NK-92 (cell line): ENCODE measurements around the gene UBAC2.
"Not testable (repeated sequence)": the region's sequence is repeated elsewhere in the genome, so short reads cannot be mapped to it uniquely, and the experiment has no call there.

Source experiments
- DNase-seq: peaks from one replicate; lab custom pipeline; 2025; ENCODE audit not compliant: unreplicated experiment; lab: John Stamatoyannopoulos, UW

UBAC2 gene

DNA sequence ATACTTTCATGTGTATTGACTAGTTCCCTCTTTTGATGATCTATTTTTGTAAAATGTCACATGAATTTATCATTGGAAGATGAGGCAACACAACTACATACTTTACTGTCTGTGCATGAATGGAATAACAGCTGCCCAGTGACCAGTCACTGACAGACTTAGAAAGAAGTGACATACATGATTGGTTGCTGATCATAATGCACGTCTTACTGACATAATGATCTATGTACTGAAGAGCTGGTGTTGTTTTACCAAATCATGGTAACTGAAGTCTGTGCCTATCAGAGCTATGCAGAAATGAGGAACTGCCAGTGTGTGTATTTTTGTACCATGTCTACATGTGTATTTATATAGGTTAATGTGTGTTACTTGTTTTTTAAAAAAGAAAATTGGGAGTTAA is 31.1 kb downstream of the UBAC2 start:
- no peak for DNase-seq

DNA sequence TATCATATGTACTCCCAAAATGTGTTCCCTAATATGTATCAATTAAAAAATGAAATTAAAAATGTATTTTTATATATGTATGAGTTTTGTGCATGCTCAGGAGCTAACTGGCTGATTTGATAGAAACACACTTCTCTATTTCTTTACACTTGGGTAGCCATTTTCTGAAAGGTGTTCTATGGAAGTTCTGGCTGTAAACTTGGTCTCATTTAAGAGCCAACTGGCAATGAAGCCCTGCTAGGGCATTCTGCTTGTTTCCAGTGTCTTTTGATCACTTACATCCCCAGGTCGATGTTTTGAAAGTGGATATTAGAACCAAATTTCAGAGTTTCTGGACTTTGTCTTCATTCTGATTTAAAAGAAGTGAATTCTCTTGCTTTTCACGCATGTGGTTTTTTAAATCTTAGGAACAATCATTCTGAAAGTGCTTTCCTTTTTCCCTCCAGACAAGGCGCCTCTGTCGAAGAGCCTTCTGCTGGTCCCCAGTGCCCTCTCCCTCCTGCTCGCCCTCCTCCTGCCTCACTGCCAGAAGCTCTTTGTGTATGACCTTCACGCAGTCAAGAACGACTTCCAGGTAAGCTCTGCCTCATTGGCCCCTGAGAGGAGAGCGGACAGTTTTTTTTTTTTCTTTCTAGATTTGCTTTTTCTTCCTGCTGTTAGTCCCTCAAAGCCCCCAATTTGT is 37.5 kb downstream of the UBAC2 start:
- DNase-seq, result no peak

DNA sequence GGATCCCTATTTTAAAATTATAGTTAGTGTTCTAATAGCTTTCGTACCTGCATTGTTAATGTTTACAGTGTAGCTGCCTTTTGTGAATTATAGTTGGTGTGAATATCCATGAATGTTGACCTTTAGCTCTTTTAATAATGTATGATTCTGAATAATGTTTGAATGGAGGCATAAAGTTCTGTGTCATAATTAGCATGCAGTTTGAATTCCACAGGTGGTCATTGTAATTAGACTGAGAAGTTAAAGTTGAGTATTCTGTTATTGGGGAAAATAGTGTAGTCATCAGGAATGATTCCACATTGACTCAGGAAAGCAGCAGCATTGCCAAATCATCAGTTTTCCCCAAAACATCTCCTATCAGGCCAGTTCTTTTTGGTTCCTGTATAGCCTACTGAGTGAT is 45.4 kb downstream of the UBAC2 start:
- no peak for DNase-seq

DNA sequence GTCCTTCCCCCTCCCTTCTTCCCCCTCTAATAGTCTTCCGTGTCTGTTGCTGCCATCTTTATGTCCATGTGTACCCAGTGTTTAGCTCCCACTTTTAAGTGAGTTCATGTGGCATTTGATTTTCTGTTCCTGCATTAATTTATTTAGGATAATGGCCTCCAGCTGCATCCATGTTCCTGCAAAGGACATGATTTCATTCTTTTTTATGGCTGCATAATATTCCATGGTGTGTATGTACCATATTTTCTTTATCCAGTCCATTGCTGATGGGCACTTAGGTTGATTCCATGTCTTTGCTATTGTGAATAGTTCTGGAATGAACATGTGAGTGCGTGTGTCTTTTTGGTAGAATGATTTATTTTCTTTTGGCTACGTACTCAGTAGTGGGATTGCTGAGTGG is 48.5 kb downstream of the UBAC2 start:
- DNase-seq, result not testable (repeated sequence)

DNA sequence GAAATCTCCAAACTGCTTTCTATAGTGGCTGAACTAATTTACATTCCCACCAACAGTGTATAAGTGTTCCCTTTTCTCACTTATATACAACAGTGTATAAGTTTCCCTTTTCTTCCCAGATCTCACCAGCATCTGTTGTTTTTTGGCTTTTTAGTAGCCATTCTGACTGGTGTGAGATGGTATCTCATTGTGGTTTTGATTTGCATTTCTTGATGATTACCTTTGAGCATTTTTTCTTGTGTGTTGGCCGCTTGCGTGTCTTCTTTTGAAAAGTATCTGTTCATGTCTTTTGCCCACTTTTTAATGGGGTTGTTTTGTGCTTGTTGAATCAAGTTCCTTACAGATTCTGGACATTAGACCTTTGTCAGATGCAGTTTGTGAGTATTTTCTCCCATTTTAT is 49.0 kb downstream of the UBAC2 start:
- DNase-seq, result not testable (repeated sequence)

DNA sequence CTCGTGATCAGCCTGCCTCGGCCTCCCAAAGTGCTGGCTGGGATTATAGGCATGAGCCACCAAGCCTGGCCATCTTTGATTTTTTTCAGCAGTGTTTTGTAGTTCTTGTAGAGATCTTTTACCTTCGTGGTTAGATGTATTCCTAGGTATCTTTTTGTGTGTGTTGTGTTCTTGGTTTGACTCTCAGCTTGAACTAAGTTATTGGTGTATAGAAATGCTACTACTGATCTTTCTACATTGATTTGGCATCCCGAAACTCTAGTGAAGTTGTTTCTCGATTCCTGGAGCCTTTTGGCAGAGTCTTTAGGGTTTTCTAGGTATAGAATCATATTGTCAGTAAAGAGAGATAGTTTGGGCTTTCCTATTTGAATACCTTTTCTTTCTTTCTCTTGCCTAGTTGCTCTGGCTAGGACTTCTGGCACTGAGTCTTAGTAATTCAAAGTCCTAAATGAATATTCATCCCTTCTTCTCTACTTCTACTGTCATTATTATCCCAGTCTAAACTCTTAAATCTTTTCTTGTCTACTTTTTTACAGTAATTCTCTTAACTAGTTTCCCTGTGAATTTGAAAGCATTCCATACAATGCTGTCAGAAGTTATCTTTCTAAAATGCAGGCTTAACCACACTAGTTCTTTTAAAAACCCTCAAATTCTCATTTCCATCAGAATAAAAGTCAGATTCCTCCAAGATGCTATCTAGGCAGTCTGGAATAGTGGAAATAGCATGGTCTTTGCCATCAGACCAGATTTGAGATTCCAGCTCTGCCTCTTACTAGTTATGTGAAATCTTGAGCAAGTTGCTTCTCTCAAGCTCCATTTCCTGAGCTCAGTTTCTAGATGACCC is 50.5 kb downstream of the UBAC2 start:
- no peak for DNase-seq

DNA sequence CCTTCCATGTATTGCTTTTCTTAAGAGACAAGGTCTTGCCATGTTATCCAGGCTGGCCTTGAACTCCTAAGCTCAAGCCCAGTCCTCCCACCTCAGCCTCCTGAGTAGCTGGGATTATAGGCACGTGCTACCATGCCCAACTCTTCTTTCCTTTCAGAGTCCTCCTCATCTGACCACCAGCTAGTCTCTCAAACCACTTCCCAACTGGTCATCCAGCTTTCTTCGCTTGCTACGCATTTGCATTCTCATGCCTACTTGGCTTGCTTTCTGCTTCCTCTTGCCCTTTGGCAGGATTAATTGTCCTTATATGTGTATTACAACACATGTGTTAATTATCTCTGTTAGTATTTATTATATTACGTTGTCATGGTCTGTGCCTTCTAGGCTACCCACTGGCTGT is 51.3 kb downstream of the UBAC2 start:
- no peak for DNase-seq

DNA sequence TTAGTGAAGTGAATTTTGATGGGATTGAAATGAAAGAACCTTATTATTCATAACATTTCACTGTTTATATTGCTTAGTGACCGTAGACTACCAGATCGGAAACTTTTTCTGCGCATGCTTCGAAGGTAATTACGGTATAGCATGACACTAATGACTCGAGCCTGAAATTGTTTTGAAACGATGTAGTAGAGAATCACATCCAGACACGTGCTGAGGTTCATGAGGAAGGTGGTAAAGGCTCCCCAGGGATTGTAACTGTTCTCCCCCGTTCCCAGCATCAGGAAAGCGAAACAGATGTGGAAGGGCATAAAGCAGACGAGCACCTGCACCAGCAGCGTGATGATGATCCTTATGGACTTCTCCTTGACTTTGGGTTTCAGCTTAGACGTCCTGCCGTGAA is 54.2 kb downstream of the UBAC2 start:
- DNase-seq, result no peak

DNA sequence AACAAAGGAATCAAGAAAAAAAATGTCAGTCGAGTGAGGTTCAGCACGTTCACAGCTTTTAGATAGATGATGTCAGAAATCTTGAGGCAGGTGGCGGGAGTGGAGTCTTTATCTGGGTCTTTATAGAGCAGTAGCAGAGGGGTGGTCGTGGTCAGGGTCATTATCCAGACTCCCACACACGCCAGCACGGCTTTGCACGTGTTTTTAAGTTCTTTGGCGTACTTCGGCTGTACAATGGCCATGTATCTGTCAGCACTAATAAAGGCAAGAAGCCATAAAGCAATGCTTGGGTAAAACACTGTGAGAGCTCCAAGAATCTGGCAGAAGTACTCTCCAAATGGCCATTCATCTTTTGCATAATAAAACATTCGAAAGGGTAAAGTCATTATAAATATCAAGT is 54.6 kb downstream of the UBAC2 start:
- DNase-seq, result no peak

DNA sequence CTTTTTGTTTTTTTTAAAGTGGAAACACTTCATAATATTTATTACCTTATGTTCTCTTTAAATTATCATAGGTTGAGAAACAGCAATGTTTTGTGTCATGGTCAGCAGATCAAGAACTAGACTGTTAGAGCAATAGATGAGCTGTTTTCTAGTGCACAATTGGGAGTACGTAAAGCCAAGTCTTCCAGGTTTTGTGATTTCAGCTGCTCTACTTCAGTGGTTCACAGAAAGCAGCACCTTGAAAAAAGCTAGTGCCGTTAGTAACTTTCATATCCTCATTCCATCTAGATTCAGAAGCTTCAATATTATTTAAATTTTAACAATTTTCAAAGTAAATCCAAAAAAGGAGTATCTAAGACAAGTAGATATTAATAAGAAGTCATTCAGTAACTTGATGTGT is 55.6 kb downstream of the UBAC2 start:
- no peak for DNase-seq

DNA sequence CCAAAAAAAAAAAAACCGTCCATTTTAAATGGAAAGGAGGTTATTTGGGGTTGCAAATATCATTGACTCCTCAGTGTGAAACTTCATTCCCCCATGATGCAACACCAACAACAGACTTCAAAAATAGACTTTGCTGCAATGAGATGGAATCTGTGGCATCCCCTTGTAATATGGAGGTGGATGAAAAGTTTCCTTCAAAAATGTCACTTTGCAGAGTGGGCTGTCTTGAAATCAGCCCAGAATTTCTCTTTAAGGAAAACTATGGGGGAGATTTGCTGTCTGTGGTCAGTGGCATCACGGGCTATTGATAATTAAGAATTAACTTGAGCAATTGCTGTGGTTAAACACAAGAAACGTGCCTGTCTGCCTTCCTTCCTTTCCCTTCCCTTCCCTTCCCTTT is 56.1 kb downstream of the UBAC2 start:
- no peak for DNase-seq

DNA sequence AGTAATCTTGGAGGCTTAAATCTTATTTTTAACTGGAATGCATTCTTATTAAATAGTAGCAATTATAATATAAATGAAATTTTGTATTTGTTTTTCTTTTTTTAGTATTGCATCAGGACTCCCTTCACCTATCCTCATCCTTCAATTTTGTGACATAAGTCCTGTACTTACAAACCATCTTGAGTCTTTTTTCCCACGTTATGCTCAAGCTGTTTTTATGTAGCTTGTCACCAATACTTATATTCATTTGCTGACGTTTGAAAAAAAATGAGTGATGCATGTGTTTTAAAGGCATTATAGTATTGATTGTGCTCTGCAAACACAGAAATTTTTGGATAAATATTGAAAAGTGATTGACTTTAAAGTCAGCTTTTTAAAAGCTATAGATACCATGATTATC is 56.6 kb downstream of the UBAC2 start:
- no peak for DNase-seq

DNA sequence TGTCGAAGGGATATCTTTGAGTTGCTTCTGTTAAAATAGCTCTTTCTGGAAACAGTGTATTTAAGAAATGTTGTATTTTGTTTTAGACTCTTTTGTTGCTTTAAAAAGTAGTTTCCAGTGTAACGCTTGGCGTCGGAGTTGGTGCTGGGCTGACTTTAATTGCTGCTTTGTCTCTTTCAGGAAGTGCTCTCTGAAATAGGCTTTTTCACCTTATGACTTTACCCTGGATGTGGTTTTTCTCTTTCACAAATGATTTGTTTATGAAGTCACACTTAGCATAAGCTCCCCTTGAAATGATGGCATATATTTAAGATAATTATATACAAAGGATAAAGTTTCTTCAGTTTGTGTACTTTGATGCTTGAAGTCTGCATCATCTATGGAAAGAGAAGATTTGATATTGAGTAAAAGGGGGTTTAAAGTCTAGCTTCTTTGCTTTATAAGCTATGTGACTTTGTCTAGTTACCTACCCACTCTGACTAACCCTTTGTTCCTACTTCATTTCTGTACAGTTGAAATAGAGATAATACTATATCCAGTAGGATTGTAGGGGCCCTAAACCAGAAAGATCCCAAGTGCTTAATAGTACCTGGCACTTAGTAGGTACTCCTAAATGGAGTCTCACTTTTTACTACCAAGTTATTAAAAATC is 57.7 kb downstream of the UBAC2 start, which contains the start of gene GPR18:
TSS of gene GPR18 (minus strand) at position 170 of the 651 bp plus-strand sequence. CDS start 2,507 bp downstream, outside the sequence.
- DNase-seq, result no peak

DNA sequence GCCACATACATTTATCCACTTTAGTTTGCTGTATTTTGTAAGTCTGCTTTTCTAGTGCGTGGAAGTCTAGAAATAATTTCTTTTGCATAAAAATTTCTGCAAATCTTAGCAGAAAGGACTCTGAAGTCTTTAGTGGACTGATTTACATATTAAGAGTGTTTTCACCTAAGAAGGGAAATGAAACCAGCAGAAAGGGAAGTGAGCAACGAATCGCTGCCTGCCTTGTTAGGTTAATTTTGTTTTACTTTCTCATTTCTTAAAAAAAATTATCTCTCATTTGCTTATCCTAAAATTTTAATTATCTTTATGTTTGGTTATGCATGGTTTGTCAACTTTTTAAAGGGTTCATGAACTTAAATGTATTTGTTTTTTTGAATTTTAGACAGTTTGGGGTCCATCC is 58.3 kb downstream of the UBAC2 start:
- no peak for DNase-seq

DNA sequence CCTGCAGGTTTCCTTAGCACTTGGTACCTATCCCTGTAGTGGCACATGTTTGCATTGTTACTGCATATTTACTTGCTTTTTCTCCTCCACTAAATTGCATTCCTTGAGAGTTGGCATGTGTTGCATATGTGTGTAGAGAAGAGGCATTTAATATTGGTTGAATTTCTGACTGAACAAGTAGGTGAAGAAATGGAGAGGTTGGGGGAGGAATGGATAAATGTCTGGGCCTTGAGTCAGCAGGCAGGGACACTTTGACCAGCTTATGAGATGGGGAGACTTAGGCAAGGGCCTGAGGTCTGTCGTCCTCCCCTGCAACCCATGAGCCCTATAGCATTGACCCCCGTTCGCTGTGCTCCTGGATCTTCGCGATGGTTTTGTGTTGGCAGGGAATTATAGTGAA is 59.6 kb downstream of the UBAC2 start:
- DNase-seq, result no peak

DNA sequence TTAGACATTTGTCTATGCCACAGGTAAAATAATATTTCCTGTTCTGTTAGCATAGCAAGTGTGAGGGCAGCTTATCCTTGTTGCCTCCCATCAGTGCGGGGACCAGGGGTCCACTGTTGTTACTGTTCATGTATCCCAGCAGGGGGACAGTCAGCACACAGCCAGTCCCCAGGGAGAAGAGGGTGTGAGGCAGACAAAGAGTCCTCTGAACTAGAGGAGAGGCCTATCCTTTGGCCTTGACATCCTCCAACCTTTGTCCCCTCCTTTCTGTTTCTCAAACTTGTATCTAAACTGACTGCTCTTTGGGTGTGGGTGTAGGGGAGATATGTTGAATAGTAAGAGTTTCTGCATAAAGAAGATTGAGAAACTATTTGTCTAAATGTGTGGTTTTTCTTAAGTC is 60.4 kb downstream of the UBAC2 start:
- DNase-seq, result no peak

DNA sequence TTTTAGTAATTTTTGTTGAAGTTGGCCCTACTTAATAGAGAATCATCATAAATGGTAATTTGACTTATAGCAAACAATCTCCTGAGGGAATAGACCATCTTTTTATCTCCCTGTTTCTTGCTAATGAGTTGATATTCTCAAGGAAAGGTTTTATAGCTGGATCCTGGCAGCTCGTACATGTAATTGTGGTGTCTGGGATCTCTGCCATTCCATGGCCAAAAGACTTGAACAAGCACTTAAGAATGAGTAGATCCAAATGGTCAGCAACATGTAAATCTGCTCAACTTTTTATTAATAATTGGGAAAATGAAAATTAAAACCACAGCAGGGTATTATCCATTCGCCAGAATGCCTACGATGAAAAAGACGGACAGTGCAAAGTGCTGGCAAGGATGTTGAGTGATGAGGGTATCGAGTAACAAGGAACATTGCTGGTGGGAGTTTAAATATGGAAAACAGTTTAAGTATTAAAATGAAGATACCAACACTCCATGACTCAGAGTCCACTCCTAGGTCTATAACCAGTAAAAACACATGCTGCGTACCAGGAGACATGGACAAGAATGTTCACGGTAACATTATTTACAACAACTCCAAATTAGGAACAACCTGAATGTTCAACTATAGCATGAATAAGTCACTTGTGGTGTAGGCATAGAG is 62.6 kb downstream of the UBAC2 start:
- no peak for DNase-seq

DNA sequence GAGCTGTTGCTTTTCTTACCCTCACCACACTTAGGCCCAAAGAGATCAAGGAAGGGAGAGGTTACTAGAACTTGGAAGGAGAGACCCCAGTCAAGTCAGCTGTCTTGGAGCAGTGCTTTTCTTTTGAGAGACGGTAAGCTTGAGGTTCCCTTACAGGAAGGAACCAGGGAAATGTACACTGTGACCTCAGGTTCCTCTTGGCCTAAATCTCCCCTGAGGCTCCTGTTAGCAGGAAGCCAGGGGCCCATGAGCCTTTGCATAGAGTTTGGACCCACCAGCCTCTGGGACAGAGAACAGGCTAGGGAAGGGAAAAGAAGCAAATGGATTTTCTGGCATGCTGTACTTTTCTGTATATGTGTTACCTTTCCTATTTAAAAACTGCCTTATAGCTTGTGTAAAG is 63.4 kb downstream of the UBAC2 start:
- no peak for DNase-seq

DNA sequence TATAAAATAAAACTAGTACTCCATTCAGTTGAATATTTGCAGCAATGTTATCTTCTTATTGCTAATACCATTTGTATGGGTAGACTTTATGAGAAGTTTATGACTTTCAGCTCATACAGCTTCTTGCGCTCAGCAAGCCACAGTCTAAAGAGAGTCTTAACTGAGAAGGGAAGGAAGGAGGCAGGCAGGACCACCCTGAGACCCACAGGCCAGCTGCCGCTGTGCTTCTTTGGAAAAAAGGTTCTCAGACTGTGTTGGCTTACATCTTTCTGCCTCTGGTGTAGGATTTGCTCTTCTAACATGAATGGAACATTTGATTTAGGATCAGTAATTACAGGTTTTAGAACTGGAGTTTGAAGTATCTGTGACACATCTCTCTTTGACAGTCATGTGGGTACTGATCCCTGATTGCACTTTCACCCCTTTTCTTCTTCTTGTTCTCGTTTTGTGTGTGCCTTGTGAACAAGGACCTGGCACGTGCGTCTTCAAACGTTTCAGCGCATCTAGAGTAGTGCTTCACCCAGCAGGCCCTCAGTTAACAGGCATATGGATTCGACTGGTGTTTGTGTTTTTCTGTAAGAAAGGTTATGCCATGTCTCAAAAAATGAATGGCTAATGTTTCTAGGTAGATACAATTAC is 64.6 kb downstream of the UBAC2 start:
- no peak for DNase-seq

DNA sequence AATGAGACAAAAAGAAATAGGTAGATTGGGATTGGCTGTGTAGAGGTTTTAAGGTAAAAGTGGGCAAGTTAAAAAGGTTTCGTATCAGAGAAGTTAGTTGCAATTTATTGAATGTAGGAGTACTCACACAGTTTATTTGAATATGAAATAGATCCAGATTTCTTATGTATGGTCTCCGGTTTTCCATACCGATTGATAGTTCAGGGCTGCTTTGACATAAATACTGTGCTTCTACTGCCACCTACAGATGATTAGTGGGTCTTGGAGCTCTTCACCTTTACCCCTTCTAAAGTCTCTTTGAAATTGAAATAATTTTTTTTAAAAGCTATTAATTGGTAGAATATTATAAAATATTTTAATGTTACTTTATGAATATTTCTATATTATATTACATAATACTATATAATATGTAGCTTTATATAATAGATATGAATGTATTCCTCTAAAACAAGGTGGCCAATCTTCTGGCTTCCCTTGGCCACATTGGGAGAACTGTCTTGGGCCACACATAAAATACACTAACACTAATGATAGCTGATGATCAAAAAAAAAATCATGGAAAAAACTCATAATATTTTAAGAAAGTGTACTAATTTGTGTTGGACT is 65.3 kb downstream of the UBAC2 start:
- no peak for DNase-seq

DNA sequence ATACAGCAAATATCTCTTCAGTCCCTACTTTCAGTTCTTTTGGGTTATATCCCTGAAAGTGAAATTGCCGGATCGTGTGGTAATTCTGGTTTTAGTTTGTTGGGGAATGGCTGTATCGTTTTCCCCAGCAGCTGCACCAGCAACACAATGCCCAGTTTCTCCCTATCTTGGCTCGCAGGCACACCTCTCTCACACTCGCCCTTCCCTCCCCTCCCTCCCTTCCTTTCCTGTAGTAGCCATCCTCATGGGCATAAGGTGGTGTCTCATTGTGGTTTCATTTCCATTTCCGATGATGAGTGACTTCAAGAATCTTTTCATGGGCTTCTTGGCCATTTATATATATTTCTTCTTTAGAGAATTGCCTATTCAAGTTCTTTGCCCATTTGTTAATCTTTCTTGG is 66.2 kb downstream of the UBAC2 start:
- DNase-seq, result no peak
